ENCODE results near the gene DDIT3. TPM values are rescaled to one million over a fixed set of nuclear protein-coding genes. Genes with fewer than 3 reads are reported as not detected.

Gene DDIT3
- total and polyA plus RNA-seq, 2 donors (not counting 1 experiment from before 2014, with no cell fraction given), result 35.6 to 159 TPM

- intact Hi-C loops (cut with micrococcal nuclease), result loop anchor here (1.0 to 5.0 kb wide), 2 partner anchors 14 to 146 kb away; no protein-coding TSS in a partner anchor
- peak overlapping the region; percentile 88 for H3K9ac ChIP-seq (ENCODE audit: low read length)
- H3K27ac ChIP-seq (ENCODE audit: low read length in 2 of 2), result peak overlapping the region; percentile 91 to 99
- Mint-ChIP-seq H3K9me3 (ENCODE audit: insufficient read depth) (no peaks in the 10 kb centered on the region), H3K27me3 (no peaks in the 10 kb centered on the region), H3K4me1 (peaks cover 81% of the 10 kb centered on the region), H3K4me3 (peak overlapping the region; percentile 99), H3K27ac (peak overlapping the region; percentile 98)
- CTCF ChIA-PET, result interaction anchor here (0.9 to 10.4 kb wide), 9 partner anchors 10 to 168 kb away, joined by 3 to 166 read pairs (median 5); partner anchors contain the start of genes DDIT3, GLI1, INHBE and MARS1
- WGBS (ENCODE audit: insufficient coverage), result 2% methylated on average over 18 of the region's 29 CpGs
- POLR2A ChIA-PET, result interaction anchor here (0.5 to 5.3 kb wide), 8 partner anchors 10 to 724 kb away, joined by 3 to 39 read pairs (median 4); partner anchors contain the start of genes DDIT3 and PRIM1
- H3K79me2 ChIP-seq (ENCODE audit: control insufficient read depth, insufficient read depth, low read length), result peaks cover 72% of the 10 kb centered on the region
- H4K20me1 ChIP-seq (ENCODE audit: control insufficient read depth, insufficient read depth, low read length, poor library complexity, severe bottlenecking), result peaks cover 23% of the 10 kb centered on the region
- H3K36me3 ChIP-seq (replicated peaks in 1 of 2; ENCODE audit: control extremely low read depth in 1 of 2, control insufficient read depth in 1 of 2, extremely low read depth in 1 of 2, insufficient read depth in 2 of 2, low read length in 1 of 2), result peaks cover 2 to 36% of the 10 kb centered on the region in 2 experiments
- peak; percentile 87 for TF ChIP-seq CTCF (IDR thresholded peaks at IDR 0.05)
- TF ChIP-seq EZH2 (IDR thresholded peaks at IDR 0.05; ENCODE audit: borderline replicate concordance, insufficient read depth, low read depth, low read length, poor library complexity, severe bottlenecking), result no peak
- H3K4me1 ChIP-seq (ENCODE audit: control insufficient read depth in 2 of 2, insufficient read depth in 2 of 2, low read length in 2 of 2), result peaks cover 63 to 84% of the 10 kb centered on the region in 2 donors
- peak overlapping the region; percentile 78 to 94 (median 85) for H3K4me3 ChIP-seq (ENCODE audit: control extremely low read depth in 1 of 5, extremely low read depth in 1 of 5, insufficient read depth in 1 of 5, low read depth in 2 of 5, low read length in 4 of 5)
- no peaks in the 10 kb centered on the region for H3K27me3 ChIP-seq (replicated peaks in 1 of 4; ENCODE audit: control extremely low read depth in 1 of 4, control insufficient read depth in 3 of 4, insufficient read depth in 4 of 4, low read length in 3 of 4)
- H2AFZ ChIP-seq (ENCODE audit: insufficient read depth, low read depth, low read length, poor library complexity, severe bottlenecking), result peak overlapping the region; percentile 43
- ATAC-seq (ENCODE audit: low read depth), result peak; percentile 25
- H3K4me2 ChIP-seq (replicated peaks; ENCODE audit: low read depth, low read length, poor library complexity, severe bottlenecking), result peak overlapping the region; percentile 95
- no peaks in the 10 kb centered on the region for H3K9me3 ChIP-seq (ENCODE audit: control extremely low read depth in 1 of 3, control insufficient read depth in 2 of 3, insufficient read depth in 1 of 3, low read length in 2 of 3)
- DNase-seq, result peak; percentile 65
Observed at GRCh38 chr12:57476162-57476992, 43.9 kb downstream of the DDIT3 start.

Measured in B cell (primary cell).